Fibroblast of mammary gland (primary cell): ENCODE results near the gene ADCK1.
"Not testable (repeated sequence)": the region's sequence is repeated elsewhere in the genome, so short reads cannot be mapped to it uniquely, and the experiment has no call there.

Source experiments
- DNase-seq: peaks from one replicate; pipeline ENCODE4 v3.0.0-alpha.2; 2010; ENCODE audit warnings: low read depth
- H3K4me3 ChIP-seq: 2 replicates; pipeline ENCODE4 v1.5.1; 2011; ENCODE audit warnings: low read depth, mild to moderate bottlenecking, low read length, moderate library complexity; ENCODE audit not compliant: control insufficient read depth
- CTCF ChIP-seq: conservative IDR thresholded peaks from 2 replicates; pipeline ENCODE4 v1.5.1; 2011; ENCODE audit warnings: low read depth, low read length, inconsistent platforms; ENCODE audit not compliant: control insufficient read depth, insufficient read depth

Gene ADCK1

GRCh38 chr14:77914073-77914721 lies 114.3 kb downstream of the ADCK1 start:
- no peak overlapping the region for H3K4me3 ChIP-seq
- no peak for TF ChIP-seq CTCF
- no peak for DNase-seq

- H3K4me3 ChIP-seq, DNase-seq: not testable (repeated sequence)
These were observed 115.5 kb downstream of the ADCK1 start for GRCh38 chr14:77915390-77915789.

DNA sequence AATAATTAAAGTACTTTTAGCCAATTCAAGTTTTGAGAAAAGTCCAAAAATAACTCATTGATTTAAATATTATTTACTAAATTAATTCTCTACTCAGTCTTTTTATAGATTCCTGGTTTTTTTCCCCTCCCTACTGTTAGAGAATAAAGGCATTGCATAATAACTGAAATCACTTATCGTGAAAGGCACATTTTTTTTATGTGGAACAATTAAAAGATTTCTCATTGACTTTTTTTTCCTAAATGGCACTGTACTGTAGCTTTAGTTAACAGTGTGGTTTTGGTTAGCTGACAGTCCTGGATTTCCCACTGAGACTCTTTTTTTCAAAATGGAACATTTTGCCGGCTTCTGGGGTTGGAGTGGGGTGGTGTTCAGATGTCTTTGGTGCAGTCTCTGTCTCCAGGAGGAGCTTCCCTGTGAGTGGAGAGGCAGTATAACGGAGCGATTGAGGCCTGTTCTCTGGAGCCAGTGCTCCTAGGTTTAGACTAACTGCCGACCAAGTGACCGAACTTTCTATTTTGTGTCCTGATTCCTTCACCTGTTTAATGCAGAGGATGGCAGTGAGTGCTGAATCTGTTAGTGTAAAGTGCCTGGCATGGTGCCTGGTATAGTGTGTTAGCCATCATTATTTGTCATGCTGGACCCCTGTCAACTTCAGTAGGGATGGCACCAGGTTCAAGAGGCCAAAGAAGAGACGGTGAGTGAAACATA lies 117.7 kb downstream of the ADCK1 start:
- DNase-seq = no peak
- TF ChIP-seq CTCF = no peak
- H3K4me3 ChIP-seq = no peak overlapping the region

DNA sequence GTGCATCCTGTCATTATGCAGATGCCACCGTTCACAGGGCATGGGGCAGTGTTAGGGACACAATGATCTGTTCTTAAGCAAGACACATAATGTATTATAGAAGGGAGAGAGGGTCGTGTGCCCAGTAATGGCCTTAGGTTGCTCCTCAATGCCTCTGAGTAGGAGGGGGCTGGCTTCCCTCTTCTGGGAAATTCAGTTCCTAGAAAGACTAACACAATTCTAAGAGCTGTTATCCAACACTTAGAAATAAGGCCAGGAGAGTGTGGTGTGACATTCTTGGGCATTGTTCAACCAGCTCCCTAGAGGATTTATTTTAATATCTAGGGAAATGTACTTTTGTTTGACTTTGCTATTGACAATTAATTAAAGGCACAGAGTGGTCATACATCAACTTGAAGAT lies 118.5 kb downstream of the ADCK1 start:
- no peak overlapping the region for H3K4me3 ChIP-seq
- DNase-seq = no peak
- TF ChIP-seq CTCF = no peak

DNA sequence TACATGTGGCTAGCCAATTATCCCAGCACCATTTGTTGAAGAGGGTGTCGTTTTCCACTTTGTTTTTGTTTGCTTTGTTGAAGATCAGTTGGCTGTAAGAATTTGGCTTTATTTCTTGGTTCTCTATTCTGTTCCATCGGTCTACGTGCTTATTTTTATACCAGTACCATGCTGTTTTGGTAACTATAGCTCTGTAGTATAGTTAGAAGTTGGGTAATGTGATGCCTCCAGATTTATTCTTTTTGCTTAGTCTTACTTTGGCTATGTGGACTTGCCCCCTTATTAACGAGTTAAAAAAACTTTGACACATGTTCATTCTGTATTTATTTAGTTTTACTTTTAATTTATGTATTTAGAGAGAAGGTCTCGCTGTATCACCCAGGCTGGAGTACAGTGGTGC lies 120.4 kb downstream of the ADCK1 start:
- no peak overlapping the region for H3K4me3 ChIP-seq
- DNase-seq = no peak
- no peak for TF ChIP-seq CTCF

DNA sequence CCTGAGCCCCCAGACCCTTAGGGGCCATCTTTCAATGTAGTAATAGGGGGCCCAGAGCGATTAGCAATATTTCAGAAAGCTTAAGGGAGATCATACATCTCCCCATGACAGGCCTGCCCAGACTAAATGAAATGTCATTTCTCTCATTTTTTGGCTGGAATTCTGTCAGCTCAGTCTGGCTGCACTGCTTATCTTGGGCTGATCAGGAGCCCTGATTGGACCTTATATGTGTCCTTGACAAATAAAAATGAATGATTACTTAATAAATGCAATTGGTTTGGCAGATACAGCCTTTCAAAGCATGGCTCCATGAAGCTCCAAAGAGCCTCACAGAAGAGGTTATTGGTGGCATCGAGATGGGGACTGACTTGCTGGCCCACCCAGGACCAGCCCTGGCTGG lies 121.9 kb downstream of the ADCK1 start:
- no peak overlapping the region for H3K4me3 ChIP-seq
- DNase-seq = no peak
- TF ChIP-seq CTCF = no peak

DNA sequence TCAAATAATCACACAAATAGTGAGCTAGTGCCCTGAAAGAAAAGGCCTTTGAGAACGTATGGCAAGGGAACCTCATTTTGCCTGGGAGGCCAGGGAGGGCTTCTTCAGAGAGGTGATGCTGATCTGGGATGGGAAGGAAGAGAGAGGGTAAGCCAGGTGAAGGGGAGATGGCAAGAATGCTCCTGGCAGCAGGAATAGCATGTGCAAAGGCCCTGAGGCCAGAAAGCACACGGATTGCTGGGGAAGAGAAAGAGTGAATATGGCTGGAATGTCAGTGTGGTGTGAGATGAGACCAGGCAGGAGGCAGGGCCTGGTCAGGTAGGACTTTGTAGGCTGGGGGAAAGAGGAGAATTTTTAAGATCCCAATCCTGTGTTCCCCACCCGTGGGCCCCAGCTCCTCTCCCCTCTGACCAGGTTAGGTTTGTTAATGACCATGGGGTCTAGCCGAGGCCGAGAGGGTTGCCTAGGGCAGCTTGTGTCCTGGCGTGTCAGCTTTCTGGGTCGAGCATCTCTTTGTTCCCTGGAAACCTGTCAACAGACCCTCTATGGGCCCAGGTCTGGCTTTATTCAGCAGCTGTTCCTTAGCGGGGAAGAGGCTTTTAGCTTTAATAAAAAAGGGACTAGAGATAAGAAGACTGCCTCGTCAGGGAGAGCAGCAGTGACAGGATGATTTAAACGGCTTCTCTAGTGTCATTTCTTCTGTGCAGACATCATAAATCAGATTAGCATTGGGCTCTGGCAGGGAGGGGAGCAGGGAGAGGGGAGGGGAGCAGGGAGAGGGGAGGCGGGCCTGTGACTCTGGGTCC lies 123.4 kb downstream of the ADCK1 start:
- DNase-seq = no peak
- H3K4me3 ChIP-seq = no peak overlapping the region
- TF ChIP-seq CTCF = no peak
